ENCODE data around the gene CIB4.
A peak's percentile ranks its signal among the peaks of the same experiment; 100 is the strongest.

CIB4 gene

GRCh38 chr2:26675651-26676255 lies 34.6 kb upstream of the CIB4 start:
- no peaks in the 10 kb centered on the region for H3K27me3 ChIP-seq
- H3K4me1 ChIP-seq, result no peaks in the 10 kb centered on the region
- no peak overlapping the region for H3K4me3 ChIP-seq
- intact Hi-C loops (cut with DNase I; ENCODE audit: low total_unique reads), result no loop called here
- no peaks in the 10 kb centered on the region for H3K36me3 ChIP-seq
- peak in 1 of 2 donors; percentile 42 for DNase-seq
- no peaks in the 10 kb centered on the region for H3K9me3 ChIP-seq
- no peak for TF ChIP-seq CTCF (IDR thresholded peaks at IDR 0.05)
- no peak overlapping the region for H3K27ac ChIP-seq

- peak in 1 of 2 donors; percentile 48 for DNase-seq
- no peaks in the 10 kb centered on the region for H3K9me3 ChIP-seq
- H3K4me1 ChIP-seq, result no peaks in the 10 kb centered on the region
- TF ChIP-seq CTCF (IDR thresholded peaks at IDR 0.05), result no peak
- intact Hi-C loops (cut with DNase I; ENCODE audit: low total_unique reads), result no loop called here
- H3K36me3 ChIP-seq, result no peaks in the 10 kb centered on the region
- no peak overlapping the region for H3K27ac ChIP-seq
- no peak overlapping the region for H3K4me3 ChIP-seq
- H3K27me3 ChIP-seq, result no peaks in the 10 kb centered on the region
Measured at GRCh38 chr2:26674771-26675170, 33.6 kb upstream of the CIB4 start.

GRCh38 chr2:26674002-26674751 lies 33.0 kb upstream of the CIB4 start:
- no peak overlapping the region for H3K27ac ChIP-seq
- intact Hi-C loops (cut with DNase I; ENCODE audit: low total_unique reads), result no loop called here
- no peak for TF ChIP-seq CTCF (IDR thresholded peaks at IDR 0.05)
- H3K4me1 ChIP-seq, result no peaks in the 10 kb centered on the region
- H3K9me3 ChIP-seq, result no peaks in the 10 kb centered on the region
- no peak overlapping the region for H3K4me3 ChIP-seq
- no peaks in the 10 kb centered on the region for H3K36me3 ChIP-seq
- no peaks in the 10 kb centered on the region for H3K27me3 ChIP-seq
- peak in 1 of 2 donors; percentile 38 for DNase-seq

GRCh38 chr2:26672818-26673393 lies 31.7 kb upstream of the CIB4 start:
- Histone ChIP-seq H3K9me3 (no peaks in the 10 kb centered on the region), H3K27me3 (no peaks in the 10 kb centered on the region), H3K27ac (no peak overlapping the region), H3K4me3 (no peak overlapping the region), H3K4me1 (no peaks in the 10 kb centered on the region), H3K36me3 (no peaks in the 10 kb centered on the region)
- peak in 1 of 2 donors; percentile 17 for DNase-seq
- TF ChIP-seq CTCF (IDR thresholded peaks at IDR 0.05), result no peak
- intact Hi-C loops (cut with DNase I; ENCODE audit: low total_unique reads), result no loop called here

GRCh38 chr2:26672112-26672817 lies 31.1 kb upstream of the CIB4 start:
- Histone ChIP-seq H3K27ac (no peak overlapping the region), H3K36me3 (no peaks in the 10 kb centered on the region), H3K4me1 (no peaks in the 10 kb centered on the region), H3K9me3 (no peaks in the 10 kb centered on the region), H3K4me3 (no peak overlapping the region), H3K27me3 (no peaks in the 10 kb centered on the region)
- DNase-seq, result peak in 1 of 2 donors; percentile 31
- intact Hi-C loops (cut with DNase I; ENCODE audit: low total_unique reads), result no loop called here
- TF ChIP-seq CTCF (IDR thresholded peaks at IDR 0.05), result no peak

All from tibial artery (tissue), 4 donors.